HepG2 (cell line): ENCODE results near the gene RELB. TPM values are rescaled to one million over a fixed set of nuclear protein-coding genes. Genes with fewer than 3 reads are reported as not detected.

Source experiments
- GATAD1 ChIP-seq: IDR thresholded peaks from 2 replicates; pipeline ENCODE4 v1.6.1; 2016; ENCODE audit warnings: missing genetic modification reagents, missing compliant biosample characterization
- GATAD2A ChIP-seq: IDR thresholded peaks from 2 replicates; pipeline ENCODE4 v1.6.1; 2016
- RBFOX2 ChIP-seq: fragments of 200-400 bp; formaldehyde crosslinking; IDR thresholded peaks from 2 replicates; pipeline ENCODE4 v1.6.1; 2017; ENCODE audit warnings: low read depth, mild to moderate bottlenecking, low read length
- SNAI1 ChIP-seq: sonication (generic); formaldehyde crosslinking; IDR thresholded peaks from 2 replicates; pipeline ENCODE4 v1.5.0; 2020; ENCODE audit warnings: mild to moderate bottlenecking, missing genetic modification reagents, borderline replicate concordance
- ZNF326 ChIP-seq: sonication (generic); formaldehyde crosslinking; IDR thresholded peaks from 2 replicates; pipeline ENCODE4 v1.4.0; 2020; ENCODE audit warnings: missing genetic modification reagents, borderline replicate concordance
- ZNF44 ChIP-seq: sonication (generic); formaldehyde crosslinking; IDR thresholded peaks from 2 replicates; pipeline ENCODE4 v1.5.1; 2020; ENCODE audit warnings: mild to moderate bottlenecking, missing genetic modification reagents
- ZNF629 ChIP-seq: sonication (generic); formaldehyde crosslinking; conservative IDR thresholded peaks from 2 replicates; pipeline ENCODE4 v1.5.0; 2020; ENCODE audit warnings: missing genetic modification reagents
- ZZZ3 ChIP-seq: sonication (generic); formaldehyde crosslinking; IDR thresholded peaks from 2 replicates; pipeline ENCODE4 v1.4.0; 2020; ENCODE audit warnings: missing genetic modification reagents, mild to moderate bottlenecking, borderline replicate concordance
- polyA plus RNA-seq, 8 experiments: library from polyadenylated mRNA; depleted of rRNA in 3 of 8; stranded (reverse) in 7 of 8; unstranded in 1 of 8; fragments of >200 nt; fragmentation: Illumina TruSeq in 4 of 8; extraction: Trizol in 4 of 8; gene quantifications; 2 replicates each; pipeline versions ENCODE4 v1.2.1 to v1.2.3, GENCODE V29; 2011 to 2016; ENCODE audit warnings: low read depth in 4 of 8, missing spikeins in 1 of 8, mixed read lengths in 1 of 8; ENCODE audit not compliant: insufficient read depth in 1 of 8
- total RNA-seq, 5 experiments: library from RNA; depleted of rRNA; stranded (reverse); fragments of >200 nt; fragmentation: Illumina TruSeq; extraction: Trizol; gene quantifications; 2 replicates each; pipeline ENCODE4 v1.2.3, GENCODE V29; 2016; ENCODE audit warnings: low read depth in 1 of 5
- TF ChIP-seq, protein P1 (sequence below): IDR thresholded peaks from 2 replicates; pipeline ENCODE4 v1.6.1; 2016; ENCODE audit warnings: missing biosample characterization, missing genetic modification reagents, low read depth
- TF ChIP-seq, protein P2 (sequence below): sonication (generic); formaldehyde crosslinking; IDR thresholded peaks from 2 replicates; pipeline ENCODE4 v1.5.0; 2020; ENCODE audit warnings: missing genetic modification reagents
- TF ChIP-seq, protein P3 (sequence below): sonication (generic); formaldehyde crosslinking; IDR thresholded peaks from 2 replicates; pipeline ENCODE4 v1.4.0; 2020; ENCODE audit warnings: missing genetic modification reagents, borderline replicate concordance
- TF ChIP-seq, protein P4 (sequence below): IDR thresholded peaks from 2 replicates; pipeline ENCODE4 v1.6.1; 2012; ENCODE audit warnings: low read depth, low read length, improper control_type of control experiment
- TF ChIP-seq, protein P5 (sequence below): sonication (generic); formaldehyde crosslinking; IDR thresholded peaks from 2 replicates; pipeline ENCODE4 v1.5.0; 2020; ENCODE audit warnings: mild to moderate bottlenecking, missing genetic modification reagents, borderline replicate concordance

RELB gene
- total and polyA plus RNA-seq, 2 of the 13 experiments (the other 11 are each of a cell fraction or from before 2014, with no cell fraction given): 1.9 to 3.5 TPM

DNA sequence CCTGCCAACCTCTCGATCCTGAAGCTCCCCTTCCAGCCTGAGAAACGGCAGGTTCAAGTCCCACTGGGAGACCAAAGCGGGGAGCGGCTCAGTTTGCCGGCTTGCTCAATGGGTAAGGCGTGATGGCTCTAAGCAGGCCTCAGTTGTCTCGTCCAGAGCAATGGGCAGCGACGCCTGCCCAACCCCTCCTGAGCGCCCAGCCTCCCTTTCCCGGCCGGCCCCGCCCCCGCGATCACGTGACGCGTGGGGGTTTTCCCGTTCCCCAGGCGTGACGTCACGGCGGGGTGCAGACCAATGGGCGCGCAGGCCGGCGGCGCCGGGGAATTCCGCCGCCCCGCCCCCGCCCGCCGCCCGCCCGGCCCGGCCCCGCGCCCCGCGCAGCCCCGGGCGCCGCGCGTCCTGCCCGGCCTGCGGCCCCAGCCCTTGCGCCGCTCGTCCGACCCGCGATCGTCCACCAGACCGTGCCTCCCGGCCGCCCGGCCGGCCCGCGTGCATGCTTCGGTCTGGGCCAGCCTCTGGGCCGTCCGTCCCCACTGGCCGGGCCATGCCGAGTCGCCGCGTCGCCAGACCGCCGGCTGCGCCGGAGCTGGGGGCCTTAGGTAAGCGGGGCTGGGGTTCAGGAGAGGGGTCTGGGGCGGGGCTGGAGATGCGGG, at the start of gene RELB (continued):
- TF ChIP-seq ZNF44 (CRISPR knock-in tag) (no peak), SNAI1 (CRISPR knock-in tag) (no peak), ZZZ3 (CRISPR knock-in tag) (no peak), ZNF629 (CRISPR knock-in tag) (peak; percentile 100), GATAD2A (CRISPR knock-in tag) (no peak), RBFOX2 (0 out of 2 replicates have a peak, but pooled peaks have one; percentile 28), GATAD1 (no peak), ZNF326 (CRISPR knock-in tag) (no peak)
- TF ChIP-seq, protein P1, sequence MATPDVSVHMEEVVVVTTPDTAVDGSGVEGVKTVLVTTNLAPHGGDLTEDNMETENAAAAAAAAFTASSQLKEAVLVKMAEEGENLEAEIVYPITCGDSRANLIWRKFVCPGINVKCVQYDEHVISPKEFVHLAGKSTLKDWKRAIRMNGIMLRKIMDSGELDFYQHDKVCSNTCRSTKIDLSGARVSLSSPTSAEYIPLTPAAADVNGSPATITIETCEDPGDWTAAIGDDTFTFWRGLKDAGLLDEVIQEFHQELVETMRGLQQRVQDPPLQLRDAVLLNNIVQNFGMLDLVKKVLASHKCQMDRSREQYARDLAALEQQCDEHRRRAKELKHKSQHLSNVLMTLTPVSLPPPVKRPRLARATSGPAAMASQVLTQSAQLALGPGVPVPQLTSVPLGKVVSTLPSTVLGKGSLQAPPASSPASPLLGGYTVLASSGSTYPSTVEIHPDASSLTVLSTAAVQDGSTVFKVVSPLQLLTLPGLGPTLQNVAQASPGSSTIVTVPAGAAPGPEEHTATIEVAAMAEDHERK: no peak
- TF ChIP-seq, protein P2, sequence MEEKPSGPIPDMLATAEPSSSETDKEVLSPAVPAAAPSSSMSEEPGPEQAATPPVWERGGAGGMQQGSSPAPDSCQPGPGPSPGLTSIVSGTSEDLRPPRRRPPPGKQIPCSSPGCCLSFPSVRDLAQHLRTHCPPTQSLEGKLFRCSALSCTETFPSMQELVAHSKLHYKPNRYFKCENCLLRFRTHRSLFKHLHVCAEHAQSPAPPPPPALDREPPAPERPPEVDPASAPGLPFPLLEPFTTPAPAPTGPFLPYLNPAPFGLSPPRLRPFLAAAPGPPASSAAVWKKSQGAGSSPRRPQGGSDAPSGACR (CRISPR knock-in tag): no peak
- TF ChIP-seq, protein P3, sequence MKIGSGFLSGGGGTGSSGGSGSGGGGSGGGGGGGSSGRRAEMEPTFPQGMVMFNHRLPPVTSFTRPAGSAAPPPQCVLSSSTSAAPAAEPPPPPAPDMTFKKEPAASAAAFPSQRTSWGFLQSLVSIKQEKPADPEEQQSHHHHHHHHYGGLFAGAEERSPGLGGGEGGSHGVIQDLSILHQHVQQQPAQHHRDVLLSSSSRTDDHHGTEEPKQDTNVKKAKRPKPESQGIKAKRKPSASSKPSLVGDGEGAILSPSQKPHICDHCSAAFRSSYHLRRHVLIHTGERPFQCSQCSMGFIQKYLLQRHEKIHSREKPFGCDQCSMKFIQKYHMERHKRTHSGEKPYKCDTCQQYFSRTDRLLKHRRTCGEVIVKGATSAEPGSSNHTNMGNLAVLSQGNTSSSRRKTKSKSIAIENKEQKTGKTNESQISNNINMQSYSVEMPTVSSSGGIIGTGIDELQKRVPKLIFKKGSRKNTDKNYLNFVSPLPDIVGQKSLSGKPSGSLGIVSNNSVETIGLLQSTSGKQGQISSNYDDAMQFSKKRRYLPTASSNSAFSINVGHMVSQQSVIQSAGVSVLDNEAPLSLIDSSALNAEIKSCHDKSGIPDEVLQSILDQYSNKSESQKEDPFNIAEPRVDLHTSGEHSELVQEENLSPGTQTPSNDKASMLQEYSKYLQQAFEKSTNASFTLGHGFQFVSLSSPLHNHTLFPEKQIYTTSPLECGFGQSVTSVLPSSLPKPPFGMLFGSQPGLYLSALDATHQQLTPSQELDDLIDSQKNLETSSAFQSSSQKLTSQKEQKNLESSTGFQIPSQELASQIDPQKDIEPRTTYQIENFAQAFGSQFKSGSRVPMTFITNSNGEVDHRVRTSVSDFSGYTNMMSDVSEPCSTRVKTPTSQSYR: peak; percentile 70; the same call in 1 of the 2 replicates
- TF ChIP-seq, protein P4, sequence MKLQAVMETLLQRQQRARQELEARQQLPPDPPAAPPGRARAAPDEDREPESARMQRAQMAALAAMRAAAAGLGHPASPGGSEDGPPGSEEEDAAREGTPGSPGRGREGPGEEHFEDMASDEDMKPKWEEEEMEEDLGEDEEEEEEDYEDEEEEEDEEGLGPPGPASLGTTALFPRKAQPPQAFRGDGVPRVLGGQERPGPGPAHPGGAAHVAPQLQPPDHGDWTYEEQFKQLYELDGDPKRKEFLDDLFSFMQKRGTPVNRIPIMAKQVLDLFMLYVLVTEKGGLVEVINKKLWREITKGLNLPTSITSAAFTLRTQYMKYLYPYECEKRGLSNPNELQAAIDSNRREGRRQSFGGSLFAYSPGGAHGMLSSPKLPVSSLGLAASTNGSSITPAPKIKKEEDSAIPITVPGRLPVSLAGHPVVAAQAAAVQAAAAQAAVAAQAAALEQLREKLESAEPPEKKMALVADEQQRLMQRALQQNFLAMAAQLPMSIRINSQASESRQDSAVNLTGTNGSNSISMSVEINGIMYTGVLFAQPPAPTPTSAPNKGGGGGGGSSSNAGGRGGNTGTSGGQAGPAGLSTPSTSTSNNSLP: no peak
- TF ChIP-seq, protein P5, sequence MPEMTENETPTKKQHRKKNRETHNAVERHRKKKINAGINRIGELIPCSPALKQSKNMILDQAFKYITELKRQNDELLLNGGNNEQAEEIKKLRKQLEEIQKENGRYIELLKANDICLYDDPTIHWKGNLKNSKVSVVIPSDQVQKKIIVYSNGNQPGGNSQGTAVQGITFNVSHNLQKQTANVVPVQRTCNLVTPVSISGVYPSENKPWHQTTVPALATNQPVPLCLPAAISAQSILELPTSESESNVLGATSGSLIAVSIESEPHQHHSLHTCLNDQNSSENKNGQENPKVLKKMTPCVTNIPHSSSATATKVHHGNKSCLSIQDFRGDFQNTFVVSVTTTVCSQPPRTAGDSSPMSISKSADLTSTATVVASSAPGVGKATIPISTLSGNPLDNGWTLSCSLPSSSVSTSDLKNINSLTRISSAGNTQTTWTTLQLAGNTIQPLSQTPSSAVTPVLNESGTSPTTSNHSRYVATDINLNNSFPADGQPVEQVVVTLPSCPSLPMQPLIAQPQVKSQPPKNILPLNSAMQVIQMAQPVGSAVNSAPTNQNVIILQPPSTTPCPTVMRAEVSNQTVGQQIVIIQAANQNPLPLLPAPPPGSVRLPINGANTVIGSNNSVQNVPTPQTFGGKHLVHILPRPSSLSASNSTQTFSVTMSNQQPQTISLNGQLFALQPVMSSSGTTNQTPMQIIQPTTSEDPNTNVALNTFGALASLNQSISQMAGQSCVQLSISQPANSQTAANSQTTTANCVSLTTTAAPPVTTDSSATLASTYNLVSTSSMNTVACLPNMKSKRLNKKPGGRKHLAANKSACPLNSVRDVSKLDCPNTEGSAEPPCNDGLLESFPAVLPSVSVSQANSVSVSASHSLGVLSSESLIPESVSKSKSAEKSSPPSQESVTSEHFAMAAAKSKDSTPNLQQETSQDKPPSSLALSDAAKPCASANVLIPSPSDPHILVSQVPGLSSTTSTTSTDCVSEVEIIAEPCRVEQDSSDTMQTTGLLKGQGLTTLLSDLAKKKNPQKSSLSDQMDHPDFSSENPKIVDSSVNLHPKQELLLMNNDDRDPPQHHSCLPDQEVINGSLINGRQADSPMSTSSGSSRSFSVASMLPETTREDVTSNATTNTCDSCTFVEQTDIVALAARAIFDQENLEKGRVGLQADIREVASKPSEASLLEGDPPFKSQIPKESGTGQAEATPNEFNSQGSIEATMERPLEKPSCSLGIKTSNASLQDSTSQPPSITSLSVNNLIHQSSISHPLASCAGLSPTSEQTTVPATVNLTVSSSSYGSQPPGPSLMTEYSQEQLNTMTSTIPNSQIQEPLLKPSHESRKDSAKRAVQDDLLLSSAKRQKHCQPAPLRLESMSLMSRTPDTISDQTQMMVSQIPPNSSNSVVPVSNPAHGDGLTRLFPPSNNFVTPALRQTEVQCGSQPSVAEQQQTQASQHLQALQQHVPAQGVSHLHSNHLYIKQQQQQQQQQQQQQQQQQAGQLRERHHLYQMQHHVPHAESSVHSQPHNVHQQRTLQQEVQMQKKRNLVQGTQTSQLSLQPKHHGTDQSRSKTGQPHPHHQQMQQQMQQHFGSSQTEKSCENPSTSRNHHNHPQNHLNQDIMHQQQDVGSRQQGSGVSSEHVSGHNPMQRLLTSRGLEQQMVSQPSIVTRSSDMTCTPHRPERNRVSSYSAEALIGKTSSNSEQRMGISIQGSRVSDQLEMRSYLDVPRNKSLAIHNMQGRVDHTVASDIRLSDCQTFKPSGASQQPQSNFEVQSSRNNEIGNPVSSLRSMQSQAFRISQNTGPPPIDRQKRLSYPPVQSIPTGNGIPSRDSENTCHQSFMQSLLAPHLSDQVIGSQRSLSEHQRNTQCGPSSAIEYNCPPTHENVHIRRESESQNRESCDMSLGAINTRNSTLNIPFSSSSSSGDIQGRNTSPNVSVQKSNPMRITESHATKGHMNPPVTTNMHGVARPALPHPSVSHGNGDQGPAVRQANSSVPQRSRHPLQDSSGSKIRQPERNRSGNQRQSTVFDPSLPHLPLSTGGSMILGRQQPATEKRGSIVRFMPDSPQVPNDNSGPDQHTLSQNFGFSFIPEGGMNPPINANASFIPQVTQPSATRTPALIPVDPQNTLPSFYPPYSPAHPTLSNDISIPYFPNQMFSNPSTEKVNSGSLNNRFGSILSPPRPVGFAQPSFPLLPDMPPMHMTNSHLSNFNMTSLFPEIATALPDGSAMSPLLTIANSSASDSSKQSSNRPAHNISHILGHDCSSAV: no peak
